Hepatic stellate cell (primary cell): ENCODE results near the gene SERTAD4.
A peak's percentile ranks its signal among the peaks of the same experiment; 100 is the strongest.

Source experiments
- DNase-seq: peaks from one replicate; pipeline ENCODE4 v3.0.0; 2011; ENCODE audit warnings: low spot score

SERTAD4 gene

DNA sequence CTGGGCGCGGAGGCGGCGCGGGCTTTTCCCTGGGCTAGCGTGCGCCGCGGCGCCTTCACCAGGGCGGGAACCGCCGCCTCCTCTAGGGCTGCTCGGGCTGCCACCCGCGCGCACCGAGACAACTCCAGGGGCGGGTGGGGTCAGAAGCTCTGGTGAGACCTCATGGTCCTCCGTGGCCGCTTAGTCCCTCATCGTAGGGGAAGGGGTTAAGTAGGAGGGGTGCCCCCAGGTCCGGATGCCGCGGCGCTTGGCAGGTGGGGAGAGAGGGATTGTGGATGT is 559 bp downstream of the SERTAD4 start:
- DNase-seq: no peak

GRCh38 chr1:210233495-210234328 is 1.1 kb downstream of the SERTAD4 start:
- peak; percentile 61 for DNase-seq

DNA sequence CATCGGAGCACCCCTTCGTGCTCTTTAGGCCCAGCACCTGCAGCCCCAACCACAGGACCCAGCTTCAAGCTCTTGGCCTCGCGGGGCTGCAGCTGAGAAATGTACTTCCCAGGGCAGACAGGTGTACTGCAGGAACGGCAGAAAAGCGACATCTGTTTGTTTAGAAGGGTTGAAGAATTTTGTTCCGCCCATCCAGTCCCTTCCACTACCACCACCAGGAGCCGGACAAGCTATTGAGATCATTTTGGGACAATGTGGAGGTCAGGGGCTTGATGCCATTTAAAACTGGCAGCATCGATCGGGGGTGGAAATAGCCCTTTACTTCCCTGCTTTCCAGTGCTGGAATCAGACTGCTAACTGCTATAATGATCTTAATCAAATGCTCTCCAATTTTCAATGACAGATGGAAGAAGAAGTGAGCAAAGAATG is 1.7 kb downstream of the SERTAD4 start:
- no peak for DNase-seq

GRCh38 chr1:210235363-210236053 is 2.9 kb downstream of the SERTAD4 start:
- no peak for DNase-seq

DNA sequence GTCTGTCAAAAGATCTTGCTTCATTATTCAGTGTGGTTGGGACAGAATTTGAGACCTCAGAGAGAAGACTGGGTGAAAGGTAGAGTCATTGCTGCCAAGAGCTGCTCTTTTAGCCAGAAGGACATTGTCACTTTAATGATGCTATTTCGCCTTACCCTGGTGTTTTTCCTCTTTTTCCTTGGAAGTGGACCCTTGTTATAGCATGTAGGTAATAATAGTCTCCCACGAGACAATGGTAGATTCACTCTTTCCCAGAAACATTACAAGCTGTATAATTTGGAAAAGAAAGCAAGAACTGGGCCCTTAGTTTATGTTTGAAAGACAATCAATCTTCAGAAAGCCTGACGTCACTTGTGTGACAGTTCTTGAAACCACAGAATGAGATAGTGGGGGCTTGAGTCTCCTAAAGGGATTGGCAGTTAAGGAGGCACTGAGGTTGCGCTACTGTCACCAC is 3.8 kb downstream of the SERTAD4 start:
- DNase-seq: no peak

DNA sequence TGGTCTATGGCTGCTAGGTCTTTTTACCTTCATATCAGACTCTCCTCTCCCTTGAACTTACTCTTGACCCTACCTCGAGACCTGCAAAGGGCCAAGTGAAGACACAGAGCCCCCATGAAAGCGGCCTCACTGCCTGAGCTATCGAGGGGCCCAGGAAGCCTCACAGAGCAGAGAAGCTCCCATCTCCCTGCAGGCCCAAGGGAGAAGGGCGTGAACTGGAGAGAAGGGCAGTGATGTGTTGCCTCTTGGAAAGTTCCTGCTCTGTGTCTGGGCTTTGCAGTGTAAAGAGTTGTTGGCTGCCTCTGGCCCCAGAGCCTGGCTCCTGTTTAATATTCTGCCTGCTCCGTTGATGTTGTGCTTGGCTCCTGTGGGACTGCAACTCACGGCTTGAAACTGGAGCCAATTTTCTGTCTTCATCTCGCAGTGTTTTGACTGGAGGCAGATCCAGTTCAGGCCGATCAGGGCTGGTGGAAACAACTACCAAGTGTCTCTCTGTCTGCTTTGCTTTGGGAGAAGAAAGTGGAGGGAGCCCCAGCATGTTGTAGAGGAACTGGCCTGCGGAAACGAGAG is 4.3 kb downstream of the SERTAD4 start:
- peak; percentile 71 for DNase-seq

DNA sequence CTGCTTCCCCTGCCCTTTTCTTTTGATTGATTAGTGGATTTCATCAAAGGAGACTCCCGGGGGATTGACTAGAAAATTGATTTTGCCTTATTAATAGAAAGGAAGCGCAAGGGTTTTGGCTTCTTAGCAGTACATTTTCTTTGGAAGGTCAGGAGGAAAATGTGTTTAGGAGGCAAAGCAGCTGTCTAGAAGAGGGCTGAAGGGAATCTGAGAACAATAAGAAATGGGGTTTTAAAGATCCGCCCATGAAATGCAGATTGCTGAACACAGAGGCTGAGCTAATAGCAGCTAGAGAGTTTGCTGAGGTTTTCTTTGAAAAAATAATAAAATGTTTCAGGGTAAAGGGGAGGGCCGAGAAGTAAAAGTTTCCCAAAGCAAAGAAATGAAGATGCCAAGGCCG is 4.9 kb downstream of the SERTAD4 start:
- DNase-seq: no peak

GRCh38 chr1:210237981-210238380 is 5.4 kb downstream of the SERTAD4 start:
- no peak for DNase-seq

- DNase-seq: peak; percentile 75
These were observed 6.9 kb downstream of the SERTAD4 start for GRCh38 chr1:210239349-210240111.

- no peak for DNase-seq
These were observed 8.5 kb downstream of the SERTAD4 start for GRCh38 chr1:210241121-210241520.

- no peak for DNase-seq
These were observed 12.3 kb downstream of the SERTAD4 start for GRCh38 chr1:210244746-210245367.

GRCh38 chr1:210246447-210246846 is 13.9 kb downstream of the SERTAD4 start:
- no peak for DNase-seq

DNA sequence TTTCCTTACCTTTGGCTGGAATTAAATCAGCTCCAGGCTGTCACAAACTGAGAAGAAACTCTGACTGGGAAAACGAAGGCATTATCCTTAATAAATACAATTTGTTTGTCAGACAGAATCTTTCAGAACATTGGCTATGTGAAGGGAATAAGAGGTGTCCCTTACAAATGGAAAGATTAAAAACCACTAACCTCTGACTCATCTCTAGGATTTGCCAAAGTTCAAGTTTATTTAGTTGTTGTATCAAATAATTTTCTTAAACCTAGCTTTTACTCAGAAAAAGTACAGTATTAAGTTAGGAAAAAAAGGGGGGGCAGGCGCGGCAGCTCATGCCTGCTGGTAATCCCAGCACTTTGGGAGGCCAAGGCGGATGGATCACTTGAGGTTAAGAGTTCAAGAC is 15.7 kb downstream of the SERTAD4 start:
- no peak for DNase-seq

- no peak for DNase-seq
These were observed 18.0 kb downstream of the SERTAD4 start for GRCh38 chr1:210250665-210250997.

DNA sequence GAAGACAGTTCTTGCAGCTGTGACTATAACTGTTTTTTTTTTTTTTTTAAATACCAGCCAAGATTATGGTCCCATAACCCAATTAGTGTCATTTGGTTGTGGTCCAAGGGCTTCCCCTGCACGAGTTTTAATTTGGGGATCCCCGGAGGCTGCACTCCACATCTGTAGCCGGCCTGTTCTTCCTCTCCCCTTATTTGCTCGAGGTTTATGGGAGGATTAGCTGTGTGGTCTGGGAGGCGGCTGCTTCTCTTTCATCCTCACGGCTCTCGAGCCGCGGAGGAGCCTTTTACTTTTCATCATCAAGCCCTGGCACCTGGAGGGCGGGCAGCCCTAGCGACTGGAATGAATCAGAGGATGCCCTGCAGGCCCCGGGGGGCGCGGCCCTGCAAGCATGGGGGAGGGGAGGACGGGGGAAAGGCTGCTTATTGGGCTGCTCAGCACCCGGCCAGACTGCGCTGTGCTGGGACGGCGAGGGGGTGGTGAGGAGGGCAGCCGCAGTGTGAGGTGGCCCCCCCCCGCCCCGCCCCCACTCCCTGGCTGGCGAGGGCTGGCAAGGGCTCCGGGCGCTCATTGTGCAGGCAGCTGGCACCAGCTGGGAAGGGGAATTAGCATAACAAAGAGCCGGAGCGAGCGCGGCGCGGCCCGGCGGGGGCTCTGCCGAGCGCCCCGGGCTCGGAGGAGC is 18.5 kb downstream of the SERTAD4 start:
- peak; percentile 49 for DNase-seq

DNA sequence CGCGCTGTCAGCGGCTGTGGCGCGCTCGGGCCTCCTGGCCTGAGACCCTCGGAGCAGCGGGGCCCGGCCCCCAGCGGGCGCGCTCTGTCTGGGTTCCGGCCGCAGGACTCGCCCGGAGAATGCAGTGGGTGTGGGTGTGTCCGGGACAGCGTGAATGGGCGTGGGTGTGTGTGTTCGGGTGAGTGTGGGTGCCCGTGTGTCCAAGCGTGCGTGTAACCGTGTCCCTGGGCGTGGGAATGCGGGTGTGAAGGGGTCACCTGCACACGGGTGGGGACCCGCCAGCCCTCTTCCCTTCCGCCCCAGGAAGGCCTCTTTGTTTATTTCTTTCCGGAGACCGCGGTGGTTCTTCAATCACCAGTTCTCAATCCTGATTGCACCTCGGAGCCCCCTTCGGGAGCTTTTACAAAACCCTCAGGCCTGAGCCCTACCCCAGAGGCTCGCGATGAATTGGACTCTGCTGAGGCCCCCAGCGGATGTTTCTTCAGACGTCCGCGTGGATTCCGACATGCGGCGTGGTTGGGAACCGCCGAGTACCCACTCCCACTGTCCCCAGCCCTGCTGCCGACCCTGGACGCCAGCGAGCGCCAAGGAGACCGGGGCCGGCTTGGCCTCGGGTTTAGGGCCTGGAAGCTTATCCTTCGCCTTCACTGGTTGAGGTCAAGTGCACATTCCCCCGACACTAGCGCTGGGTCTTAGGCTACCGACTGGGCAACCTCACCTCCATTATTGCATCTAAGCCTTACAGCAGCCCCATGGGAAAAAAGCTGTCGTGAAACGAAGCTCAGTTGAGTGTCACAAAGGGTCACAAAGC is 19.3 kb downstream of the SERTAD4 start:
- no peak for DNase-seq

DNA sequence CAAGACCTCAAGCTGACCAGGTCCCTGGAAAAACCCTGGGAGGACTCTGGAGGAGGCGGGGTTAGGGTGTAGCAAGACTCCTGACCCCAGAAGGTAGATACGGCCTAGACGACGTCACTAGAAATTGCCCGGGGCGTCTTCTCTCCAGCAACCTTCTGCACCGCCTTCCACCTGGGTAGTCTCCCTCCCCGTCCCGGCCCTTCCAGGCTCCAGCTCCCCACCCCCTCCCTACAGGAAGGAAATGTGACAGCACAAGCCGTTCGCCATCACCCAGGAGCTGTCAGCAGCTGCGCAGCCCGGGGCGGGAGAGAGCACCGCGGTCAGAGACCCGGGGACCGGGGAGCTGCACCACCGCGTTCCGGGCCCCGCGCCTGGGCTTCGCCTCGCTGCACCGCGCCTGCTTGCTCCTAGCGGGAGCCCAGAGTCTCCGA is 20.0 kb downstream of the SERTAD4 start:
- no peak for DNase-seq

DNA sequence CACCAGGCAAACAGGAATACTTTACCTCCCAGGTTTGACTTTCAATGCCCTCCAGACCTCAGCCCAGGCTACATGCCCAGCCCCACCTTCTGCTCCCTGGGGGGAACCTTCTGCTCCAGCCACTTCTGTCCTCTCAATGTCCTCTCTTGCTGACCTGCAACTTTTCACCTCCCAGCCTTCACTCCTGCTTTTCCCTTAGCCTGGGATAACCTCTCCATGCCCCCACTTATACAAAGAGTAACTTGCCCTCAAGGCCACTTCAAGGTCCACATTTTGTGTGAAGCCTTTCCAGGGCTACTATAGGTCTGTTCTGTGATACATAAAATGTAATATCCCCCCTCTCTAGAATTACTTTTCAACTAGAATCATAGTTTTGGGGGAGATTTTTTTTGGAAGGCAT is 21.7 kb downstream of the SERTAD4 start:
- DNase-seq: no peak

- no peak for DNase-seq
These were observed 25.3 kb downstream of the SERTAD4 start for GRCh38 chr1:210257698-210258529.

DNA sequence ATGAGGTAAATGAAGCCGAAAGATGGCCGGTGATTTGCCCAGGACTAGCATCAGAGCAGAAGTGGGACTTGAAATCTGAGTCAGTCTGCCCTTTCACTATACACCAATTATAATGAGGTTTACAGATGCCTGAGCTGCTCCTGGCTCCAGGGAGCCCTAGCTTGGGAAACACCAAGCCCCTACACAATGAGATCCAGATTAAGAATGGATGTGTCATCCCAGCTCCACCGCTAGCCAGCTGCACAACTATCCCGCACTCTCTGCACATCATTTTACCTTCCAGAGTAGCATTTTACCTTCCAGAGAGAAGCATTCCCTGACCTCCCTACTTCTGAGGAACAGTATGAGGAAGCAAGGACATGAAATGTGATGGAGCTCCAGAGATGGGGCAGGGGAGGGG is 27.0 kb downstream of the SERTAD4 start:
- DNase-seq: no peak
